Measurements from ENCODE around the gene OASL.

OASL gene

DNA sequence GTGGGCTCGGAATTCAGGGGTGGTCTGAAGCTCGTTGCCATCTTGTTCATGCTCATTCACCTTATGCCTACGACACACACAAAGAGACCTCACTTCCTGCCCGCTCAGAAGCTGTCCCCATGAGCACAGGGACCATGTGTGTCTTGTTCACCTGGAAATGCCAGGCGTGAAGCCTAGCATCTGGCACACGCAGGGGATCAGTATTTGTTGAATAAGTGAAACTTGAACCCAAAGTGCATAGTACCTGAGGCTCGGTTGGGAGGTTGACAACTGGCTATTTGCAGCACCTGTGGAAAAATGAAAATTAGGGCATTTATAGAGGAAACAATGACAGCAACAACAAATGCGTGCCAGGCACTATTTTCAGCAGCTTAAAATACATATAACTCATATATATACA is 28.2 kb downstream of the OASL start:
- no peak for DNase-seq (ENCODE audit: extremely low read depth, low read depth)
- TF ChIP-seq, protein P1, sequence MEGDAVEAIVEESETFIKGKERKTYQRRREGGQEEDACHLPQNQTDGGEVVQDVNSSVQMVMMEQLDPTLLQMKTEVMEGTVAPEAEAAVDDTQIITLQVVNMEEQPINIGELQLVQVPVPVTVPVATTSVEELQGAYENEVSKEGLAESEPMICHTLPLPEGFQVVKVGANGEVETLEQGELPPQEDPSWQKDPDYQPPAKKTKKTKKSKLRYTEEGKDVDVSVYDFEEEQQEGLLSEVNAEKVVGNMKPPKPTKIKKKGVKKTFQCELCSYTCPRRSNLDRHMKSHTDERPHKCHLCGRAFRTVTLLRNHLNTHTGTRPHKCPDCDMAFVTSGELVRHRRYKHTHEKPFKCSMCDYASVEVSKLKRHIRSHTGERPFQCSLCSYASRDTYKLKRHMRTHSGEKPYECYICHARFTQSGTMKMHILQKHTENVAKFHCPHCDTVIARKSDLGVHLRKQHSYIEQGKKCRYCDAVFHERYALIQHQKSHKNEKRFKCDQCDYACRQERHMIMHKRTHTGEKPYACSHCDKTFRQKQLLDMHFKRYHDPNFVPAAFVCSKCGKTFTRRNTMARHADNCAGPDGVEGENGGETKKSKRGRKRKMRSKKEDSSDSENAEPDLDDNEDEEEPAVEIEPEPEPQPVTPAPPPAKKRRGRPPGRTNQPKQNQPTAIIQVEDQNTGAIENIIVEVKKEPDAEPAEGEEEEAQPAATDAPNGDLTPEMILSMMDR (IDR thresholded peaks at IDR 0.05; ENCODE audit: low read depth, low read length), result no peak

- no peak for DNase-seq (ENCODE audit: extremely low read depth, low read depth)
- TF ChIP-seq, protein P1 (IDR thresholded peaks at IDR 0.05; ENCODE audit: low read depth, low read length), result peak; percentile 26
These were observed 29.3 kb downstream of the OASL start for GRCh38 chr12:121009741-121010140.

GRCh38 chr12:121008347-121009098 is 30.5 kb downstream of the OASL start:
- no peak for DNase-seq (ENCODE audit: extremely low read depth, low read depth)

DNA sequence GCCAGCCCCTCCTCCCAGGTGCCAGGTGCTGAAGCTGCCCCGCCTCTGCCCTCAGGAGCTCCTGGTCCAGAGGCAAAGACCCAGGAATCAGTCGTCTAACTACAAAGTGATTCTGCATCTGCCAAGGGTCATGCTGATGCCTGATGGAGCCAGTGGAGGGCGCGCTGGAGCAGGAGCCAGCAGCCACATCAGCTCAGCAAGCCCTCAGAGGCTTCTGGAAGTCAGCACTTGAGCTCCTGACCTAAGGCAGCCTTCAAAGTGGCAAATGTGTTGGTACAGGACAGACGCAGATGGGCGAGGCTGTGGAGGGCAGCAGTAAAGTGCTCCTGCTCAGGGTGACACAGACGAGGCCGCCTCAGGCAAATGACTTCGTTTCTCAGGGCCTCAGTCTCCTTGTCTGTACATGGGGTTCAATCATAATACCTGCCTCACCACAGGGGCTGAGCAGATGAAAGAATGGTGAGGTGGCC is 33.7 kb downstream of the OASL start:
- no peak for DNase-seq (ENCODE audit: extremely low read depth, low read depth)
- TF ChIP-seq, protein P1 (IDR thresholded peaks at IDR 0.05; ENCODE audit: low read depth, low read length), result peak; percentile 75

More at GRCh38 chr12:121008347-121009098, 30.5 kb downstream of the OASL start:
- TF ChIP-seq, protein P1 (IDR thresholded peaks at IDR 0.05; ENCODE audit: low read depth, low read length), result no peak

DNA sequence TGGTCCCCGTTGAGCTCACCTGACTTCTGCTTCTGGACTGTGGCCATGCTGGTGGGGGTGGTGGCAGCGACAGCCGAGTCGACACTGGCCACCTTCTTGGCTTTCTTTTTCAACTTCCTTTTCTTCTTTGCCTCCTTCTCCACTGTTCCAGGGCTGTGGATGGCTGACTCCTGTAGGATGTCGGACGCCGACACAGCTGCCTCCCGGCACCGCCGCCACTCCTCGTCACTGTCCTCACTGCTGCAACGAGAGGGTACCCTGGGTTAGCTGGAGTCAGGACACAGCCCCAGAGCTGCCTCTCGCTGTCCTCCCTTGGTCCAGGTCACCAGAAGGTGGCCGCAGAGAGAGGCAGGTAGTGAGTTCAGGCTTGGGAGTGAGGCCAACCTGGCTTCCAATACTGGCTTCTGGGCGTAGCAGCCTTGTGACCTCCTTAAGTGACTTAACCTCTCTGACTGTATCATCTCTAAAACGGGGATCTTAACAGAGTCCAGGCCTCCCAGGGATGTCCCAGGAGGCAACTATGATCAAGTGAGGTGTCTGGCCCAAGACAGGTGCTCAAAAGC is 34.7 kb downstream of the OASL start:
- DNase-seq (ENCODE audit: extremely low read depth, low read depth), result no peak
- TF ChIP-seq, protein P1 (IDR thresholded peaks at IDR 0.05; ENCODE audit: low read depth, low read length), result no peak

DNA sequence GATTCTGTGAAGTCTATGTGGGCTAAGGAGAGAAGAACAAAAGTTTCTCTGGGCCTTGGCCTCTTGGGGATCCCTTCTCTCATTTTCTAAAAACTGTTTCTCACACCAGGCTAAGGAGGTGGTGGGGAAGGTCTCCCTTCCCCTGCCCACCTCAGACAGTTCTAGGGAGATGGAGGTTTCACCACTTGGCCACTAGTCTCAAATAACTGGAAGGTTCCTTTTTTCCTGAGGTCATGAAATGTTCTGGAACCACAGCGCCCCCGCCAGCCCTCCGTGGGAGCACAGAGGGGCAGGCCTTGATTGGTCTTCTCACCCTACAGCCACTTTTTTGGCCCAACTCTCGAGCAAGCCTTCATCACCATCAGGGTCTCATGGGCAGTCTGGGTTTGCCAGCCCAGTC is 35.4 kb downstream of the OASL start:
- no peak for DNase-seq (ENCODE audit: extremely low read depth, low read depth)
- TF ChIP-seq, protein P1 (IDR thresholded peaks at IDR 0.05; ENCODE audit: low read depth, low read length), result no peak; the same call in 1 of the 2 replicates

GRCh38 chr12:121001841-121002483 is 37.1 kb downstream of the OASL start:
- TF ChIP-seq, protein P1 (IDR thresholded peaks at IDR 0.05; ENCODE audit: low read depth, low read length), result no peak

More at GRCh38 chr12:121001841-121002483, 37.1 kb downstream of the OASL start:
- no peak for DNase-seq (ENCODE audit: extremely low read depth, low read depth)

Data from AG09319 (cell line).